ENCODE results near the gene MAP3K6. TPM values are rescaled to one million over a fixed set of nuclear protein-coding genes. Genes with fewer than 3 reads are reported as not detected.
"Not testable (repeated sequence)": the region's sequence is repeated elsewhere in the genome, so short reads cannot be mapped to it uniquely, and the experiment has no call there.

MAP3K6 gene
- polyA plus RNA-seq, 1 donor from 2014 or later, result 4.4 TPM

GRCh38 chr1:27388337-27389005 lies 21.7 kb upstream of the MAP3K6 start:
- no peak overlapping the region for H3K4me2 ChIP-seq (ENCODE audit: low read length)
- TF ChIP-seq EZH2 (IDR thresholded peaks at IDR 0.05; ENCODE audit: borderline replicate concordance, insufficient read depth, low read length, poor library complexity, severe bottlenecking), result no peak
- TF ChIP-seq TAF1 (IDR thresholded peaks at IDR 0.05; ENCODE audit: low read depth), result no peak
- TF ChIP-seq CTCF (IDR thresholded peaks at IDR 0.05; ENCODE audit: poor library complexity, severe bottlenecking), result peak; percentile 88
- peak; percentile 92 for TF ChIP-seq SMC3 (conservative IDR thresholded peaks at IDR 0.05; ENCODE audit: poor library complexity)
- TF ChIP-seq, protein P1, sequence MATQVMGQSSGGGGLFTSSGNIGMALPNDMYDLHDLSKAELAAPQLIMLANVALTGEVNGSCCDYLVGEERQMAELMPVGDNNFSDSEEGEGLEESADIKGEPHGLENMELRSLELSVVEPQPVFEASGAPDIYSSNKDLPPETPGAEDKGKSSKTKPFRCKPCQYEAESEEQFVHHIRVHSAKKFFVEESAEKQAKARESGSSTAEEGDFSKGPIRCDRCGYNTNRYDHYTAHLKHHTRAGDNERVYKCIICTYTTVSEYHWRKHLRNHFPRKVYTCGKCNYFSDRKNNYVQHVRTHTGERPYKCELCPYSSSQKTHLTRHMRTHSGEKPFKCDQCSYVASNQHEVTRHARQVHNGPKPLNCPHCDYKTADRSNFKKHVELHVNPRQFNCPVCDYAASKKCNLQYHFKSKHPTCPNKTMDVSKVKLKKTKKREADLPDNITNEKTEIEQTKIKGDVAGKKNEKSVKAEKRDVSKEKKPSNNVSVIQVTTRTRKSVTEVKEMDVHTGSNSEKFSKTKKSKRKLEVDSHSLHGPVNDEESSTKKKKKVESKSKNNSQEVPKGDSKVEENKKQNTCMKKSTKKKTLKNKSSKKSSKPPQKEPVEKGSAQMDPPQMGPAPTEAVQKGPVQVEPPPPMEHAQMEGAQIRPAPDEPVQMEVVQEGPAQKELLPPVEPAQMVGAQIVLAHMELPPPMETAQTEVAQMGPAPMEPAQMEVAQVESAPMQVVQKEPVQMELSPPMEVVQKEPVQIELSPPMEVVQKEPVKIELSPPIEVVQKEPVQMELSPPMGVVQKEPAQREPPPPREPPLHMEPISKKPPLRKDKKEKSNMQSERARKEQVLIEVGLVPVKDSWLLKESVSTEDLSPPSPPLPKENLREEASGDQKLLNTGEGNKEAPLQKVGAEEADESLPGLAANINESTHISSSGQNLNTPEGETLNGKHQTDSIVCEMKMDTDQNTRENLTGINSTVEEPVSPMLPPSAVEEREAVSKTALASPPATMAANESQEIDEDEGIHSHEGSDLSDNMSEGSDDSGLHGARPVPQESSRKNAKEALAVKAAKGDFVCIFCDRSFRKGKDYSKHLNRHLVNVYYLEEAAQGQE (IDR thresholded peaks at IDR 0.05; ENCODE audit: borderline replicate concordance), result no peak
- TF ChIP-seq EP300 (conservative IDR thresholded peaks at IDR 0.05; ENCODE audit: poor library complexity, severe bottlenecking), result no peak
- TF ChIP-seq POLR2AphosphoS5 (IDR thresholded peaks at IDR 0.05), result no peak
- no peak for TF ChIP-seq MXI1 (conservative IDR thresholded peaks at IDR 0.05; ENCODE audit: poor library complexity, severe bottlenecking)
- TF ChIP-seq RAD21 (conservative IDR thresholded peaks at IDR 0.05), result peak; percentile 84
- H3K9me2 ChIP-seq (ENCODE audit: insufficient read depth, low read length), result no peaks in the 10 kb centered on the region
- H3K79me2 ChIP-seq (replicated peaks; ENCODE audit: insufficient read depth, low read length), result no peaks in the 10 kb centered on the region
- H3K27me3 ChIP-seq (ENCODE audit: insufficient read depth, low read depth, low read length), result peaks cover 3% of the 10 kb centered on the region
- H2AFZ ChIP-seq (ENCODE audit: low read depth, low read length), result no peak overlapping the region
- no peaks in the 10 kb centered on the region for H3F3A ChIP-seq (ENCODE audit: insufficient read depth, low read length, poor library complexity, severe bottlenecking)
- H4K20me1 ChIP-seq (ENCODE audit: insufficient read depth), result no peaks in the 10 kb centered on the region
- H3K9me3 ChIP-seq (ENCODE audit: low read length), result no peaks in the 10 kb centered on the region
- H3K36me3 ChIP-seq (ENCODE audit: insufficient read depth, low read length), result no peaks in the 10 kb centered on the region
- H3K4me3 ChIP-seq (ENCODE audit: low read length), result no peak overlapping the region
- H3K27ac ChIP-seq (ENCODE audit: low read length), result no peak overlapping the region
- no peak overlapping the region for H3K9ac ChIP-seq (ENCODE audit: low read length)

- not testable (repeated sequence) for H3K9me2 ChIP-seq (ENCODE audit: insufficient read depth, low read length)
- peaks cover 10% of the 10 kb centered on the region for H3K27me3 ChIP-seq (ENCODE audit: insufficient read depth, low read depth, low read length)
Measured at GRCh38 chr1:27384797-27385196, 18.0 kb upstream of the MAP3K6 start.

More at GRCh38 chr1:27384797-27385196, 18.0 kb upstream of the MAP3K6 start:
- not testable (repeated sequence) for H3F3A ChIP-seq (ENCODE audit: insufficient read depth, low read length, poor library complexity, severe bottlenecking); H4K20me1 ChIP-seq (ENCODE audit: insufficient read depth); H2AFZ ChIP-seq (ENCODE audit: low read depth, low read length); H3K79me2 ChIP-seq (replicated peaks; ENCODE audit: insufficient read depth, low read length); H3K9ac ChIP-seq (ENCODE audit: low read length); H3K9me3 ChIP-seq (ENCODE audit: low read length); H3K27ac ChIP-seq (ENCODE audit: low read length); H3K4me3 ChIP-seq (ENCODE audit: low read length); H3K4me2 ChIP-seq (ENCODE audit: low read length); H3K36me3 ChIP-seq (ENCODE audit: insufficient read depth, low read length)

Data from neural cell (in vitro differentiated cells).